ENCODE data around the gene IMP4.

IMP4 gene

GRCh38 chr2:130365075-130365474 lies 22.4 kb downstream of the IMP4 start:
- ChIA-PET POLR2A (no interaction called here), CTCF (no interaction called here)

GRCh38 chr2:130365963-130366362 lies 23.3 kb downstream of the IMP4 start:
- H3K4me3 ChIP-seq (ENCODE audit: low read depth, low read length): no peak overlapping the region
- TF ChIP-seq CTCF (IDR thresholded peaks at IDR 0.05; ENCODE audit: insufficient read depth, low read length, missing control alignments): no peak
- ChIA-PET CTCF (interaction anchor here (1.2 kb wide), 1 partner anchor 10 kb away, joined by 7 read pairs; the partner anchor contains the start of gene PTPN18), POLR2A (no interaction called here)
- no peak for DNase-seq (ENCODE audit: low read depth, low spot score)

More at GRCh38 chr2:130365075-130365474, 22.4 kb downstream of the IMP4 start:
- no peak for DNase-seq (ENCODE audit: low read depth, low spot score)
- H3K4me3 ChIP-seq (ENCODE audit: low read depth, low read length): no peak overlapping the region
- TF ChIP-seq CTCF (IDR thresholded peaks at IDR 0.05; ENCODE audit: insufficient read depth, low read length, missing control alignments): no peak

- no peak overlapping the region for H3K4me3 ChIP-seq (ENCODE audit: low read depth, low read length)
- TF ChIP-seq CTCF (IDR thresholded peaks at IDR 0.05; ENCODE audit: insufficient read depth, low read length, missing control alignments): no peak
- CTCF ChIA-PET: interaction anchor here (1.2 kb wide), 1 partner anchor 11 kb away, joined by 7 read pairs; the partner anchor contains the start of gene PTPN18
- DNase-seq (ENCODE audit: low read depth, low spot score): no peak
- POLR2A ChIA-PET: no interaction called here
These were observed 24.0 kb downstream of the IMP4 start for GRCh38 chr2:130366720-130367119.

- ChIA-PET POLR2A (no interaction called here), CTCF (interaction anchor here (1.0 to 2.5 kb wide), 2 partner anchors 9 to 13 kb away, joined by 6 to 14 read pairs; partner anchors contain the start of gene PTPN18)
- no peak overlapping the region for H3K4me3 ChIP-seq (ENCODE audit: low read depth, low read length)
- DNase-seq (ENCODE audit: low read depth, low spot score): no peak
- no peak for TF ChIP-seq CTCF (IDR thresholded peaks at IDR 0.05; ENCODE audit: insufficient read depth, low read length, missing control alignments)
These were observed 26.1 kb downstream of the IMP4 start for GRCh38 chr2:130368786-130369185.

- no peak for TF ChIP-seq CTCF (IDR thresholded peaks at IDR 0.05; ENCODE audit: insufficient read depth, low read length, missing control alignments)
- no peak overlapping the region for H3K4me3 ChIP-seq (ENCODE audit: low read depth, low read length)
- no peak for DNase-seq (ENCODE audit: low read depth, low spot score)
- CTCF ChIA-PET: interaction anchor here (2.5 kb wide), 1 partner anchor 13 kb away, joined by 14 read pairs; the partner anchor contains the start of gene PTPN18
- POLR2A ChIA-PET: no interaction called here
These were observed 26.7 kb downstream of the IMP4 start for GRCh38 chr2:130369311-130369964.

GRCh38 chr2:130369965-130370341 lies 27.3 kb downstream of the IMP4 start:
- TF ChIP-seq CTCF (IDR thresholded peaks at IDR 0.05; ENCODE audit: insufficient read depth, low read length, missing control alignments): no peak
- ChIA-PET POLR2A (no interaction called here), CTCF (interaction anchor here (2.5 kb wide), 1 partner anchor 14 kb away, joined by 14 read pairs; the partner anchor contains the start of gene PTPN18)
- no peak for DNase-seq (ENCODE audit: low read depth, low spot score)
- no peak overlapping the region for H3K4me3 ChIP-seq (ENCODE audit: low read depth, low read length)
